B cell (primary cell): ENCODE measurements around the gene CFL2.

Source experiments
- CTCF ChIP-seq: fragments of 200-600 bp; IDR thresholded peaks from one replicate; pipeline ENCODE4 v1.8.0; 2022; ENCODE audit warnings: antibody characterized with exemption, mild to moderate bottlenecking
- EZH2 ChIP-seq: IDR thresholded peaks from 2 replicates; pipeline ENCODE4 v1.6.1; 2012; ENCODE audit warnings: borderline replicate concordance, low read depth, mild to moderate bottlenecking, moderate library complexity, low read length; ENCODE audit not compliant: insufficient read depth, poor library complexity, severe bottlenecking

GRCh38 chr14:34750233-34750632 is 35.8 kb upstream of the CFL2 start:
- TF ChIP-seq CTCF (no peak), EZH2 (no peak)
